Naive thymus-derived CD4-positive, alpha-beta T cell (primary cell): ENCODE results near the gene RAB32. TPM values are rescaled to one million over a fixed set of nuclear protein-coding genes. Genes with fewer than 3 reads are reported as not detected.

Source experiments
- ATAC-seq: fragments of 150-1000 bp; cut with Tn5 transposase; 2 replicates; pipeline ENCODE4 v1.10.0; 2021; ENCODE audit warnings: mild to moderate bottlenecking, moderate library complexity
- CTCF ChIA-PET: fragments of 350-600 bp; sonication (Branson Sonifier 250); formaldehyde crosslinking; loops from one replicate; lab custom pipeline; 2021; ENCODE audit warnings: antibody characterized with exemption; lab: Charles Lee
- POLR2A ChIA-PET: fragments of 350-600 bp; sonication (Branson Sonifier 250); formaldehyde crosslinking; loops from one replicate; lab custom pipeline; 2021; ENCODE audit warnings: antibody characterized with exemption, inconsistent platforms; lab: Charles Lee
- DNase-seq, 9 donors: peaks; one replicate each; pipeline versions ENCODE4 v3.0.0 to v3.0.0-alpha.2; 2020 to 2022; ENCODE audit warnings: mixed read lengths in 1 of 9
- H3K27ac ChIP-seq: one replicate; pipeline ENCODE4 v1.7.0; 2013; ENCODE audit warnings: mild to moderate bottlenecking, low read depth, low read length, moderate library complexity
- H3K27me3 ChIP-seq, 2 donors: one replicate each; pipeline ENCODE4 v1.7.0; 2013; ENCODE audit warnings: low read length in 2 of 2, mild to moderate bottlenecking in 2 of 2, moderate library complexity in 2 of 2; ENCODE audit not compliant: control insufficient read depth in 2 of 2, insufficient read depth in 2 of 2
- H3K36me3 ChIP-seq, 3 experiments: 1 replicate in 2 of 3; 2 replicates in 1 of 3; pipeline ENCODE4 v1.7.0; 2013; ENCODE audit warnings: low read length in 3 of 3, mild to moderate bottlenecking in 3 of 3, moderate library complexity in 1 of 3; ENCODE audit not compliant: insufficient read depth in 3 of 3, control insufficient read depth in 2 of 3
- H3K4me1 ChIP-seq, 2 donors: one replicate each; pipeline ENCODE4 v1.7.0; 2013; ENCODE audit warnings: low read length in 2 of 2, mild to moderate bottlenecking in 2 of 2, moderate library complexity in 1 of 2; ENCODE audit not compliant: control insufficient read depth in 2 of 2, insufficient read depth in 2 of 2
- H3K4me3 ChIP-seq: 2 replicates; pipeline ENCODE4 v1.7.0; 2013; ENCODE audit warnings: mild to moderate bottlenecking, low read length
- H3K9me3 ChIP-seq, 3 experiments: 1 replicate in 2 of 3; 2 replicates in 1 of 3; pipeline ENCODE4 v1.7.0; 2013; ENCODE audit warnings: low read length in 3 of 3; ENCODE audit not compliant: control insufficient read depth in 2 of 3
- H3K27ac Mint-ChIP-seq, 9 donors: one replicate each; pipeline ENCODE4 v1.8.0; 2020 to 2022; ENCODE audit warnings: mixed read lengths in 9 of 9, mild to moderate bottlenecking in 8 of 9, moderate library complexity in 5 of 9, inconsistent platforms in 2 of 9
- H3K27me3 Mint-ChIP-seq, 5 donors: one replicate each; pipeline ENCODE4 v1.8.0; 2021 to 2022; ENCODE audit warnings: mixed read lengths in 5 of 5, mild to moderate bottlenecking in 1 of 5
- H3K36me3 Mint-ChIP-seq, 5 donors: one replicate each; pipeline ENCODE4 v1.8.0; 2020 to 2022; ENCODE audit warnings: mixed read lengths in 5 of 5, mild to moderate bottlenecking in 3 of 5, inconsistent platforms in 1 of 5
- H3K4me1 Mint-ChIP-seq, 7 donors: one replicate each; pipeline ENCODE4 v1.8.0; 2020 to 2022; ENCODE audit warnings: mixed read lengths in 7 of 7, mild to moderate bottlenecking in 3 of 7, inconsistent platforms in 1 of 7
- H3K4me3 Mint-ChIP-seq, 10 donors: one replicate each; pipeline ENCODE4 v1.8.0; 2020 to 2022; ENCODE audit warnings: mild to moderate bottlenecking in 10 of 10, mixed read lengths in 10 of 10, moderate library complexity in 6 of 10, inconsistent platforms in 2 of 10
- H3K9me3 Mint-ChIP-seq, 11 donors: one replicate each; pipeline ENCODE4 v1.8.0; 2020 to 2022; ENCODE audit warnings: mixed read lengths in 11 of 11, mild to moderate bottlenecking in 4 of 11, inconsistent platforms in 1 of 11, moderate library complexity in 1 of 11
- intact Hi-C, 2 donors: fragments of 100-400 bp; cut with micrococcal nuclease; formaldehyde crosslinking; loops; one replicate each; pipeline ENCODE4 v1.15.1; 2023
- polyA plus RNA-seq, 2 donors: library from polyadenylated mRNA; unstranded; fragments of 300-500 nt; fragmentation: Illumina TruSeq; gene quantifications; one replicate each; pipeline ENCODE4 v1.2.3, GENCODE V29; 2021
- total RNA-seq, 6 experiments: library from RNA in 5 of 6; stranded (reverse) in 5 of 6; gene quantifications; 1 replicate in 5 of 6; 2 replicates in 1 of 6; pipeline ENCODE4 v1.2.3 and lab custom pipeline; 2021 to 2026

Gene RAB32
- total RNA-seq = 10 to 100 TPM in 1 of 5 experiments, 1 to 10 TPM in 2, under 1 TPM in 2; 0.36 to 22.5 (median 1.4) TPM
- polyA plus RNA-seq = under 1 TPM; 0.24 to 0.92 TPM
- not detected for total RNA-seq (lab: John Stamatoyannopoulos, UW)

- H3K27me3 Mint-ChIP-seq = peaks cover 31 to 57% (median 47%) of the 10 kb centered on the region in 5 donors
- peaks cover 0 to 10% (median 0%) of the 10 kb centered on the region in 11 donors for H3K9me3 Mint-ChIP-seq
- Histone ChIP-seq H3K27ac (no peak within 1 kb of the TSS), H3K27me3 (no peaks in the 10 kb centered on the region), H3K9me3 (no peaks in the 10 kb centered on the region), H3K4me3 (no peak within 1 kb of the TSS), H3K4me1 (no peaks in the 10 kb centered on the region), H3K36me3 (no peaks in the 10 kb centered on the region)
- H3K36me3 Mint-ChIP-seq = peaks cover 0 to 4% (median 0%) of the 10 kb centered on the region in 5 donors
- H3K4me1 Mint-ChIP-seq = peaks cover 0 to 18% (median 10%) of the 10 kb centered on the region in 7 donors
- peak within 1 kb of the TSS in 2 of 9 donors; percentile 37 to 54 for H3K27ac Mint-ChIP-seq
- ChIA-PET POLR2A (no interaction called here), CTCF (no interaction called here)
- peak in 2 of 9 donors; percentile 41 to 58 for DNase-seq
- intact Hi-C loops = loop anchor here in 1 of 2 donors (10.0 kb wide), 2 partner anchors 161 to 241 kb away; no protein-coding TSS in a partner anchor
- peak; percentile 96 for ATAC-seq
- H3K4me3 Mint-ChIP-seq = peak within 1 kb of the TSS; percentile 71 to 89 (median 80)
Measured at GRCh38 chr6:146543211-146543939, at the start of gene RAB32. TSS of gene RAB32 (plus strand) at chr6:146543833. CDS start at chr6:146543872, 39 bp downstream.

GRCh38 chr6:146498309-146498708 lies 45.3 kb upstream of the RAB32 start:
- Histone ChIP-seq H3K27ac (no peak overlapping the region), H3K27me3 (no peaks in the 10 kb centered on the region), H3K9me3 (no peaks in the 10 kb centered on the region), H3K4me3 (no peak overlapping the region), H3K4me1 (no peaks in the 10 kb centered on the region), H3K36me3 (no peaks in the 10 kb centered on the region)
- Mint-ChIP-seq H3K9me3 (peaks cover 0 to 12% (median 2%) of the 10 kb centered on the region in 11 donors), H3K36me3 (peaks cover 0 to 5% (median 0%) of the 10 kb centered on the region in 5 donors), H3K4me3 (no peak overlapping the region), H3K27ac (no peak overlapping the region), H3K27me3 (peaks cover 0 to 5% (median 0%) of the 10 kb centered on the region in 5 donors), H3K4me1 (no peaks in the 10 kb centered on the region)
- intact Hi-C loops = no loop called here
- DNase-seq = no peak
- no peak for ATAC-seq
- CTCF ChIA-PET = no interaction called here
- POLR2A ChIA-PET = no interaction called here

DNA sequence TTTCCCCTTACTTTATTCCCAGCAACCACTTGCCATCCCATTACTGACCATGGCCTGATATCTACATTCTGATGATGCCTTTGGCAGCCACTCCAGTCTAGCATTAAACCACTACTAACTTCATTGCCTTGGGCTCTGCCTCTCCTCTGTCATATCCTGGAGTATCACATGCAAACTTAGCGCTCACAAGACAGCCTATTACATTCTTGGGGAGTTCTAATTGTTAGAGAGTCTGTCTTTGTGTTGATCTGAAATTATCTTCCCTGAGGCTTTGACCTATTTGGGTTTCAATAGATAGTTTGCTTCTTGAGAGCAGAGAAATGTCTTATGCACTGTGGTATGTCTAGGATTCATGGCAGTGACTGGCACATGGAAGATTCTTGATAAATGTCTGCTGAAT lies 40.5 kb upstream of the RAB32 start:
- no peak overlapping the region for H3K4me3 Mint-ChIP-seq
- Histone ChIP-seq H3K4me1 (no peaks in the 10 kb centered on the region), H3K27me3 (no peaks in the 10 kb centered on the region), H3K9me3 (no peaks in the 10 kb centered on the region), H3K27ac (no peak overlapping the region), H3K4me3 (no peak overlapping the region), H3K36me3 (no peaks in the 10 kb centered on the region)
- intact Hi-C loops = no loop called here
- no peak for ATAC-seq
- no peaks in the 10 kb centered on the region for H3K4me1 Mint-ChIP-seq
- peaks cover 0 to 12% (median 2%) of the 10 kb centered on the region in 11 donors for H3K9me3 Mint-ChIP-seq
- POLR2A ChIA-PET = no interaction called here
- H3K36me3 Mint-ChIP-seq = peaks cover 0 to 5% (median 0%) of the 10 kb centered on the region in 5 donors
- no peak for DNase-seq
- CTCF ChIA-PET = no interaction called here
- H3K27ac Mint-ChIP-seq = no peak overlapping the region
- H3K27me3 Mint-ChIP-seq = peaks cover 0 to 5% (median 0%) of the 10 kb centered on the region in 5 donors

- no peaks in the 10 kb centered on the region for H3K27me3 ChIP-seq
- H3K27ac ChIP-seq = no peak overlapping the region
- H3K9me3 Mint-ChIP-seq = peaks cover 0 to 13% (median 2%) of the 10 kb centered on the region in 11 donors
- no peaks in the 10 kb centered on the region for H3K36me3 ChIP-seq
- H3K4me1 Mint-ChIP-seq = no peaks in the 10 kb centered on the region
- peaks cover 0 to 4% (median 0%) of the 10 kb centered on the region in 5 donors for H3K36me3 Mint-ChIP-seq
- H3K4me1 ChIP-seq = no peaks in the 10 kb centered on the region
- H3K4me3 ChIP-seq = no peak overlapping the region
- no peak for DNase-seq
- ATAC-seq = no peak
- ChIA-PET POLR2A (no interaction called here), CTCF (no interaction called here)
- H3K27ac Mint-ChIP-seq = no peak overlapping the region
- peaks cover 0 to 5% (median 0%) of the 10 kb centered on the region in 5 donors for H3K27me3 Mint-ChIP-seq
- H3K9me3 ChIP-seq = no peaks in the 10 kb centered on the region
- intact Hi-C loops = no loop called here
- H3K4me3 Mint-ChIP-seq = no peak overlapping the region
Measured at GRCh38 chr6:146515212-146515611, 28.4 kb upstream of the RAB32 start.

GRCh38 chr6:146526192-146526591 lies 17.4 kb upstream of the RAB32 start:
- no peaks in the 10 kb centered on the region for H3K27me3 ChIP-seq
- H3K36me3 Mint-ChIP-seq = no peaks in the 10 kb centered on the region
- H3K4me3 ChIP-seq = no peak overlapping the region
- POLR2A ChIA-PET = no interaction called here
- H3K27ac ChIP-seq = no peak overlapping the region
- H3K4me3 Mint-ChIP-seq = no peak overlapping the region
- CTCF ChIA-PET = no interaction called here
- no peaks in the 10 kb centered on the region for H3K27me3 Mint-ChIP-seq
- no peak for ATAC-seq
- H3K36me3 ChIP-seq = no peaks in the 10 kb centered on the region
- H3K9me3 ChIP-seq = peaks cover 0 to 6% (median 0%) of the 10 kb centered on the region in 3 experiments
- no peaks in the 10 kb centered on the region for H3K4me1 Mint-ChIP-seq
- DNase-seq = no peak
- H3K27ac Mint-ChIP-seq = no peak overlapping the region
- intact Hi-C loops = no loop called here
- no peaks in the 10 kb centered on the region for H3K4me1 ChIP-seq
- H3K9me3 Mint-ChIP-seq = peaks cover 2 to 23% (median 12%) of the 10 kb centered on the region in 11 donors

DNA sequence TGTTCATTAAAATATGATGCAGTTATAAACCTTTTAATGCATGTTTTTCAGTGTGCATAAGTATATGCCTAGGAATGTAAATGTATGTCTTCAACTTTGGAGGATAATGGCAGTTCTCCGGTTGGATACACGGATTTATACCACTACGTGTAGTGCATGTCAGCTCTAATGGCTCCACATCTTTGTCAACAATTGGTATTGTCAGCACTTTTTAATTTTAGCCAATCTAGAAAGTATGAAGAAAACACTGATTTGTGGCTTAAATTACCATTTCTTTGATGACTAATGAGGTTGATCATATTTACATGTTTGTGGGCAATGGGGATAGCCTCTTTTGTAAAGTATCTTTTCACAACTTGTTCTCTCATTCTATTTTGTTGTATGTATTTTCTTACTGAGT lies 10.9 kb upstream of the RAB32 start:
- ChIA-PET POLR2A (no interaction called here), CTCF (interaction anchor here (0.8 kb wide), 1 partner anchor 253 kb away, joined by 3 read pairs; no protein-coding TSS in a partner anchor)
- Histone ChIP-seq H3K4me1 (no peaks in the 10 kb centered on the region), H3K9me3 (no peaks in the 10 kb centered on the region), H3K36me3 (no peaks in the 10 kb centered on the region), H3K27ac (no peak overlapping the region), H3K4me3 (no peak overlapping the region), H3K27me3 (no peaks in the 10 kb centered on the region)
- no peaks in the 10 kb centered on the region for H3K36me3 Mint-ChIP-seq
- DNase-seq (no peak), ATAC-seq (no peak)
- no peak overlapping the region for H3K4me3 Mint-ChIP-seq
- no peaks in the 10 kb centered on the region for H3K4me1 Mint-ChIP-seq
- no peak overlapping the region for H3K27ac Mint-ChIP-seq
- H3K27me3 Mint-ChIP-seq = peaks cover 0 to 2% (median 0%) of the 10 kb centered on the region in 5 donors
- H3K9me3 Mint-ChIP-seq = peaks cover 0 to 3% (median 0%) of the 10 kb centered on the region in 11 donors
- intact Hi-C loops = no loop called here
